Psoas muscle (tissue), 8 donors: ENCODE data around the gene SERPINB1. TPM values are rescaled to one million over a fixed set of nuclear protein-coding genes. Genes with fewer than 3 reads are reported as not detected.

Experiments
- ATAC-seq, 4 donors: fragments of 200-7000 bp; cut with Tn5 transposase; one replicate each; pipeline ENCODE4 v1.9.1; 2020; ENCODE audit warnings: moderate library complexity in 3 of 4, mild to moderate bottlenecking in 2 of 4
- DNase-seq, 2 donors: peaks; one replicate each; pipeline ENCODE4 v3.0.0-alpha.2; 2020
- H3K27ac ChIP-seq: fragments of 200-600 bp; one replicate; pipeline ENCODE4 v1.8.0; 2022
- H3K27me3 ChIP-seq, 3 donors: fragments of 200-600 bp in 1 of 3; one replicate each; pipeline versions ENCODE4 v1.6.1 to v1.8.0; 2013 to 2022; ENCODE audit warnings: low read length in 2 of 3, mild to moderate bottlenecking in 2 of 3, moderate library complexity in 1 of 3; ENCODE audit not compliant: insufficient read depth in 3 of 3
- H3K36me3 ChIP-seq, 2 donors: fragments of 200-600 bp in 1 of 2; one replicate each; pipeline versions ENCODE4 v1.6.1 to v1.8.0; 2013 to 2022; ENCODE audit warnings: low read depth in 1 of 2, mild to moderate bottlenecking in 1 of 2, moderate library complexity in 1 of 2; ENCODE audit not compliant: insufficient read depth in 1 of 2
- H3K4me1 ChIP-seq: fragments of 200-600 bp; one replicate; pipeline ENCODE4 v1.8.0; 2022
- H3K4me3 ChIP-seq: fragments of 200-600 bp; one replicate; pipeline ENCODE4 v1.8.0; 2022; ENCODE audit warnings: mild to moderate bottlenecking
- H3K9me3 ChIP-seq: fragments of 200-600 bp; one replicate; pipeline ENCODE4 v1.8.0; 2022
- CTCF ChIP-seq: fragments of 200-600 bp; IDR thresholded peaks from one replicate; pipeline ENCODE4 v1.8.0; 2022; ENCODE audit warnings: antibody characterized with exemption
- WGBS, 3 donors: extraction: QIAGEN DNeasy Blood & Tissue Kit; methylation state at CpG; one replicate each; pipeline versions ENCODE4 v1.1.6 to v1.1.7; 2013; 5-methylcytosine and 5-hydroxymethylcytosine counted together
- intact Hi-C, 2 donors: fragments of 100-400 bp; cut with DNase I; formaldehyde crosslinking; loops; one replicate each; pipeline versions ENCODE4 v1.11.0 to v1.14.2; 2022
- polyA plus RNA-seq, 3 donors: library from polyadenylated mRNA; stranded (reverse); fragments of 200-250 nt; gene quantifications; one replicate each; pipeline ENCODE4 v1.2.3, GENCODE V29; 2013
- total RNA-seq, 4 donors: library from RNA; stranded (reverse); fragmentation: NEBNext Ultra II Directional in 2 of 4; extraction: Animal tissue kit (Norgen Biotek cat#: 25700) in 2 of 4; gene quantifications; one replicate each; pipeline versions ENCODE4 v1.2.1 to v1.2.4, GENCODE V29; 2021 to 2023
- donor health status: healthy with polysubstance abuse.
- donor health status: DM: no; HTN: no; CAD: no; lungs with moderate emphysema.
- donor health status: Bipolar disorder and iron deficiency.
- donor health status: healthy.
- donor health status: DM: yes; HTN: yes; CAD: no.
- donor health status: DM: no; HTN: no; CAD: no.
- donor health status: DM: no; HTN: no; CAD: no.
- donor health status: DM: yes; HTN: yes; CAD: no.

SERPINB1 gene
- total and polyA plus RNA-seq, 7 donors: 10.2 to 131 (median 43.6) TPM

- peaks cover 10% of the 10 kb centered on the region for H3K4me1 ChIP-seq
- H3K27ac ChIP-seq: no peak overlapping the region
- ATAC-seq (no peak), DNase-seq (no peak)
- intact Hi-C loops: no loop called here
- H3K27me3 ChIP-seq: no peaks in the 10 kb centered on the region
- no peaks in the 10 kb centered on the region for H3K9me3 ChIP-seq
- H3K36me3 ChIP-seq: no peaks in the 10 kb centered on the region
- no peak overlapping the region for H3K4me3 ChIP-seq
- TF ChIP-seq CTCF: no peak
- 89 to 98% (median 97%) methylated on average over 17 of the region's 17 CpGs for WGBS, 3 donors
These were observed 10.3 kb upstream of the SERPINB1 start for GRCh38 chr6:2851727-2852513.

GRCh38 chr6:2850538-2851113, 9.0 kb upstream of the SERPINB1 start:
- intact Hi-C loops: no loop called here
- Histone ChIP-seq H3K9me3 (no peaks in the 10 kb centered on the region), H3K36me3 (no peaks in the 10 kb centered on the region), H3K27ac (no peak overlapping the region), H3K4me1 (peaks cover 17% of the 10 kb centered on the region), H3K4me3 (no peak overlapping the region), H3K27me3 (no peaks in the 10 kb centered on the region)
- no peak for TF ChIP-seq CTCF
- DNase-seq: no peak
- WGBS, 3 donors: 22 to 29% (median 24%) methylated on average over 5 of the region's 5 CpGs
- ATAC-seq: no peak

GRCh38 chr6:2848851-2849250, 7.2 kb upstream of the SERPINB1 start:
- TF ChIP-seq CTCF: no peak
- intact Hi-C loops: loop anchor here (5.0 kb wide), 1 partner anchor 63 kb away; no protein-coding TSS in a partner anchor
- Histone ChIP-seq H3K4me1 (peaks cover 10% of the 10 kb centered on the region), H3K27ac (no peak overlapping the region), H3K36me3 (no peaks in the 10 kb centered on the region), H3K4me3 (no peak overlapping the region), H3K9me3 (no peaks in the 10 kb centered on the region), H3K27me3 (no peaks in the 10 kb centered on the region)
- DNase-seq (no peak), ATAC-seq (no peak)
- WGBS, 3 donors: 82 to 88% (median 86%) methylated on average over 10 of the region's 10 CpGs

- H3K4me3 ChIP-seq: no peak overlapping the region
- DNase-seq (no peak), ATAC-seq (no peak)
- 64 to 72% (median 69%) methylated on average over 6 of the region's 6 CpGs for WGBS, 3 donors
- no peaks in the 10 kb centered on the region for H3K27me3 ChIP-seq
- intact Hi-C loops: loop anchor here (1.0 to 5.0 kb wide), 4 partner anchors 66 to 143 kb away; no protein-coding TSS in a partner anchor
- H3K36me3 ChIP-seq: no peaks in the 10 kb centered on the region
- TF ChIP-seq CTCF: no peak
- H3K9me3 ChIP-seq: no peaks in the 10 kb centered on the region
- H3K27ac ChIP-seq: peak overlapping the region; percentile 81
- H3K4me1 ChIP-seq: peaks cover 15% of the 10 kb centered on the region
These were observed 4.2 kb upstream of the SERPINB1 start for GRCh38 chr6:2845880-2846208.
